Measurements from ENCODE around the gene ARFGAP1. TPM values are rescaled to one million over a fixed set of nuclear protein-coding genes. Genes with fewer than 3 reads are reported as not detected.

Gene ARFGAP1
- total and polyA plus RNA-seq, 2 of the 8 experiments (the other 6 are each of a cell fraction or from before 2014, with no cell fraction given), result 93.7 to 100 TPM

- TF ChIP-seq, protein P1, sequence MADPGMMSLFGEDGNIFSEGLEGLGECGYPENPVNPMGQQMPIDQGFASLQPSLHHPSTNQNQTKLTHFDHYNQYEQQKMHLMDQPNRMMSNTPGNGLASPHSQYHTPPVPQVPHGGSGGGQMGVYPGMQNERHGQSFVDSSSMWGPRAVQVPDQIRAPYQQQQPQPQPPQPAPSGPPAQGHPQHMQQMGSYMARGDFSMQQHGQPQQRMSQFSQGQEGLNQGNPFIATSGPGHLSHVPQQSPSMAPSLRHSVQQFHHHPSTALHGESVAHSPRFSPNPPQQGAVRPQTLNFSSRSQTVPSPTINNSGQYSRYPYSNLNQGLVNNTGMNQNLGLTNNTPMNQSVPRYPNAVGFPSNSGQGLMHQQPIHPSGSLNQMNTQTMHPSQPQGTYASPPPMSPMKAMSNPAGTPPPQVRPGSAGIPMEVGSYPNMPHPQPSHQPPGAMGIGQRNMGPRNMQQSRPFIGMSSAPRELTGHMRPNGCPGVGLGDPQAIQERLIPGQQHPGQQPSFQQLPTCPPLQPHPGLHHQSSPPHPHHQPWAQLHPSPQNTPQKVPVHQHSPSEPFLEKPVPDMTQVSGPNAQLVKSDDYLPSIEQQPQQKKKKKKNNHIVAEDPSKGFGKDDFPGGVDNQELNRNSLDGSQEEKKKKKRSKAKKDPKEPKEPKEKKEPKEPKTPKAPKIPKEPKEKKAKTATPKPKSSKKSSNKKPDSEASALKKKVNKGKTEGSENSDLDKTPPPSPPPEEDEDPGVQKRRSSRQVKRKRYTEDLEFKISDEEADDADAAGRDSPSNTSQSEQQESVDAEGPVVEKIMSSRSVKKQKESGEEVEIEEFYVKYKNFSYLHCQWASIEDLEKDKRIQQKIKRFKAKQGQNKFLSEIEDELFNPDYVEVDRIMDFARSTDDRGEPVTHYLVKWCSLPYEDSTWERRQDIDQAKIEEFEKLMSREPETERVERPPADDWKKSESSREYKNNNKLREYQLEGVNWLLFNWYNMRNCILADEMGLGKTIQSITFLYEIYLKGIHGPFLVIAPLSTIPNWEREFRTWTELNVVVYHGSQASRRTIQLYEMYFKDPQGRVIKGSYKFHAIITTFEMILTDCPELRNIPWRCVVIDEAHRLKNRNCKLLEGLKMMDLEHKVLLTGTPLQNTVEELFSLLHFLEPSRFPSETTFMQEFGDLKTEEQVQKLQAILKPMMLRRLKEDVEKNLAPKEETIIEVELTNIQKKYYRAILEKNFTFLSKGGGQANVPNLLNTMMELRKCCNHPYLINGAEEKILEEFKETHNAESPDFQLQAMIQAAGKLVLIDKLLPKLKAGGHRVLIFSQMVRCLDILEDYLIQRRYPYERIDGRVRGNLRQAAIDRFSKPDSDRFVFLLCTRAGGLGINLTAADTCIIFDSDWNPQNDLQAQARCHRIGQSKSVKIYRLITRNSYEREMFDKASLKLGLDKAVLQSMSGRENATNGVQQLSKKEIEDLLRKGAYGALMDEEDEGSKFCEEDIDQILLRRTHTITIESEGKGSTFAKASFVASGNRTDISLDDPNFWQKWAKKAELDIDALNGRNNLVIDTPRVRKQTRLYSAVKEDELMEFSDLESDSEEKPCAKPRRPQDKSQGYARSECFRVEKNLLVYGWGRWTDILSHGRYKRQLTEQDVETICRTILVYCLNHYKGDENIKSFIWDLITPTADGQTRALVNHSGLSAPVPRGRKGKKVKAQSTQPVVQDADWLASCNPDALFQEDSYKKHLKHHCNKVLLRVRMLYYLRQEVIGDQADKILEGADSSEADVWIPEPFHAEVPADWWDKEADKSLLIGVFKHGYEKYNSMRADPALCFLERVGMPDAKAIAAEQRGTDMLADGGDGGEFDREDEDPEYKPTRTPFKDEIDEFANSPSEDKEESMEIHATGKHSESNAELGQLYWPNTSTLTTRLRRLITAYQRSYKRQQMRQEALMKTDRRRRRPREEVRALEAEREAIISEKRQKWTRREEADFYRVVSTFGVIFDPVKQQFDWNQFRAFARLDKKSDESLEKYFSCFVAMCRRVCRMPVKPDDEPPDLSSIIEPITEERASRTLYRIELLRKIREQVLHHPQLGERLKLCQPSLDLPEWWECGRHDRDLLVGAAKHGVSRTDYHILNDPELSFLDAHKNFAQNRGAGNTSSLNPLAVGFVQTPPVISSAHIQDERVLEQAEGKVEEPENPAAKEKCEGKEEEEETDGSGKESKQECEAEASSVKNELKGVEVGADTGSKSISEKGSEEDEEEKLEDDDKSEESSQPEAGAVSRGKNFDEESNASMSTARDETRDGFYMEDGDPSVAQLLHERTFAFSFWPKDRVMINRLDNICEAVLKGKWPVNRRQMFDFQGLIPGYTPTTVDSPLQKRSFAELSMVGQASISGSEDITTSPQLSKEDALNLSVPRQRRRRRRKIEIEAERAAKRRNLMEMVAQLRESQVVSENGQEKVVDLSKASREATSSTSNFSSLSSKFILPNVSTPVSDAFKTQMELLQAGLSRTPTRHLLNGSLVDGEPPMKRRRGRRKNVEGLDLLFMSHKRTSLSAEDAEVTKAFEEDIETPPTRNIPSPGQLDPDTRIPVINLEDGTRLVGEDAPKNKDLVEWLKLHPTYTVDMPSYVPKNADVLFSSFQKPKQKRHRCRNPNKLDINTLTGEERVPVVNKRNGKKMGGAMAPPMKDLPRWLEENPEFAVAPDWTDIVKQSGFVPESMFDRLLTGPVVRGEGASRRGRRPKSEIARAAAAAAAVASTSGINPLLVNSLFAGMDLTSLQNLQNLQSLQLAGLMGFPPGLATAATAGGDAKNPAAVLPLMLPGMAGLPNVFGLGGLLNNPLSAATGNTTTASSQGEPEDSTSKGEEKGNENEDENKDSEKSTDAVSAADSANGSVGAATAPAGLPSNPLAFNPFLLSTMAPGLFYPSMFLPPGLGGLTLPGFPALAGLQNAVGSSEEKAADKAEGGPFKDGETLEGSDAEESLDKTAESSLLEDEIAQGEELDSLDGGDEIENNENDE (IDR thresholded peaks at IDR 0.05; ENCODE audit: insufficient replicate concordance, low read length), result no peak
- TF ChIP-seq GABPA (IDR thresholded peaks at IDR 0.05; ENCODE audit: borderline replicate concordance, insufficient read depth, low read length) (no peak), SP2 (IDR thresholded peaks at IDR 0.05; ENCODE audit: low read length) (no peak), CHD2 (IDR thresholded peaks at IDR 0.05; ENCODE audit: low read length) (no peak), BRCA1 (IDR thresholded peaks at IDR 0.05; ENCODE audit: low read depth, low read length) (no peak), KDM1A (IDR thresholded peaks at IDR 0.05; ENCODE audit: borderline replicate concordance, low read length) (no peak), ASH2L (IDR thresholded peaks at IDR 0.05; ENCODE audit: low read length) (no peak), BACH1 (IDR thresholded peaks at IDR 0.05; ENCODE audit: low read length) (no peak), SAP30 (IDR thresholded peaks at IDR 0.05; ENCODE audit: insufficient read depth, insufficient replicate concordance, low read length) (no peak), EP300 (IDR thresholded peaks at IDR 0.05; ENCODE audit: borderline replicate concordance in 1 of 2, low read depth in 2 of 2, low read length in 2 of 2) (no peak), SIRT6 (IDR thresholded peaks at IDR 0.05; ENCODE audit: low read length) (no peak)
Measured at GRCh38 chr20:63337786-63338420, 65.3 kb downstream of the ARFGAP1 start (continued).
